Mononuclear cell (primary cell): ENCODE results near the gene OSBP2. TPM values are rescaled to one million over a fixed set of nuclear protein-coding genes. Genes with fewer than 3 reads are reported as not detected.
"Not testable (repeated sequence)": the region's sequence is repeated elsewhere in the genome, so short reads cannot be mapped to it uniquely, and the experiment has no call there.

Source experiments
- H3K27me3 ChIP-seq: 2 replicates; pipeline ENCODE4 v1.6.0; 2011; ENCODE audit warnings: low read length, control low read depth; ENCODE audit not compliant: insufficient read depth
- H3K4me1 ChIP-seq: 2 replicates; pipeline ENCODE4 v1.5.1; 2011; ENCODE audit warnings: mild to moderate bottlenecking, low read length, control low read depth; ENCODE audit not compliant: insufficient read depth
- H3K4me3 ChIP-seq: 2 replicates; pipeline ENCODE4 v1.5.1; 2011; ENCODE audit warnings: mild to moderate bottlenecking, low read length, moderate library complexity
- H3K9me3 ChIP-seq: 2 replicates; pipeline ENCODE4 v1.5.1; 2011; ENCODE audit warnings: low read depth, mild to moderate bottlenecking, control low read depth, low read length
- total RNA-seq: library from RNA; depleted of rRNA; stranded (reverse); fragments of >200 nt; gene quantifications from one replicate; pipeline ENCODE4 v1.2.3, GENCODE V29; 2012

The OSBP2 gene
- total RNA-seq, 1 donor = 3.1 TPM

GRCh38 chr22:30667494-30668385 is 26.9 kb upstream of the OSBP2 start, which contains the start of gene DUSP18:
TSS of gene DUSP18 (minus strand) at chr22:30667875. CDS start at chr22:30664003, 3,872 bp downstream.
- peaks cover 19% of the 10 kb centered on the region for H3K4me1 ChIP-seq
- peak within 1 kb of the TSS; percentile 60 for H3K4me3 ChIP-seq
- no peaks in the 10 kb centered on the region for H3K9me3 ChIP-seq
- H3K27me3 ChIP-seq = no peaks in the 10 kb centered on the region

DNA sequence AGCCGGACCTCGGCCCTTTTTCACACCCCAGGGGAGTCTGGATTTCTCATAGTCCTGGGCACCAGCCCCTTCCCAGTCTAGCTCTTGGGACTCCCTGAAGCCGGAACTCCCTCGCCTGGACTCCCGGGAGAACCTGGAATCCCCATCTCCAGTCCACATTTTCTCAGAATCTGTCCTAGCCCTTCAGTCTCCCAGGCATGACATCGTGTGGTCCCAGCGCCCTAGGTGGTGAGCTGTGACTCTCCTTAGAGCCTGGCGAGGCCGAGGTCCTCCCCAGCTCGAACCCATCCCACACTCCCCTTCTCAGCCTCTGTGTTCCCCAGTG is 26.3 kb upstream of the OSBP2 start:
- H3K27me3 ChIP-seq = no peaks in the 10 kb centered on the region
- peaks cover 19% of the 10 kb centered on the region for H3K4me1 ChIP-seq
- peak overlapping the region; percentile 60 for H3K4me3 ChIP-seq

GRCh38 chr22:30671071-30671470 is 23.6 kb upstream of the OSBP2 start:
- no peaks in the 10 kb centered on the region for H3K27me3 ChIP-seq
- H3K9me3 ChIP-seq = no peaks in the 10 kb centered on the region
- H3K4me1 ChIP-seq = peaks cover 17% of the 10 kb centered on the region
- H3K4me3 ChIP-seq = no peak overlapping the region

More for the DNA sequence above, 26.3 kb upstream of the OSBP2 start:
- H3K9me3 ChIP-seq = no peaks in the 10 kb centered on the region

GRCh38 chr22:30673136-30673535 is 21.5 kb upstream of the OSBP2 start:
- H3K27me3 ChIP-seq = no peaks in the 10 kb centered on the region
- no peaks in the 10 kb centered on the region for H3K9me3 ChIP-seq
- peaks cover 3% of the 10 kb centered on the region for H3K4me1 ChIP-seq
- H3K4me3 ChIP-seq = no peak overlapping the region

GRCh38 chr22:30674482-30674881 is 20.2 kb upstream of the OSBP2 start:
- H3K4me1 ChIP-seq = no peaks in the 10 kb centered on the region
- H3K4me3 ChIP-seq = no peak overlapping the region
- no peaks in the 10 kb centered on the region for H3K27me3 ChIP-seq
- H3K9me3 ChIP-seq = no peaks in the 10 kb centered on the region

GRCh38 chr22:30675436-30675835 is 19.2 kb upstream of the OSBP2 start:
- Histone ChIP-seq H3K4me3 (no peak overlapping the region), H3K4me1 (no peaks in the 10 kb centered on the region), H3K27me3 (no peaks in the 10 kb centered on the region), H3K9me3 (no peaks in the 10 kb centered on the region)

DNA sequence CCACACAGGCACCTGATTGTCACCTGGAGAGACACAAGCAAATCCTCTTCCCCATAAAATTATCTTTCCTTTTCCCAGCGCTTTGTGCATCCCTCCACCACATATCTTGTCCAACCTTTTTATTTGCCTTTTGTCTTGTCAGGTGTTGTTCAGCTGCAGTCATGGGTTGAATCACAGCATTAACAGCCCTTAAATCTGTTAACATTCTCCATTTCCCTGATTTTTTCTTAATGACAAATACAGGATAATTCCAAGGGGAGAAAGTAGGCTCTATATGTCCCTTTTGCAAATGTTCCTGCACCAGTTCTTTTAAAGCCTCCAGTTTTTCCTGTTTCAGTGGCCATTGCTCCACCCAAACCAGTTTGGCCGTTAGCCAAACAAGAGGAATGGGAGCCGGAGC is 18.1 kb upstream of the OSBP2 start:
- H3K4me3 ChIP-seq, H3K4me1 ChIP-seq, H3K9me3 ChIP-seq, H3K27me3 ChIP-seq: not testable (repeated sequence)

GRCh38 chr22:30679895-30680690 is 14.6 kb upstream of the OSBP2 start:
- H3K9me3 ChIP-seq, H3K27me3 ChIP-seq, H3K4me1 ChIP-seq, H3K4me3 ChIP-seq: not testable (repeated sequence)

DNA sequence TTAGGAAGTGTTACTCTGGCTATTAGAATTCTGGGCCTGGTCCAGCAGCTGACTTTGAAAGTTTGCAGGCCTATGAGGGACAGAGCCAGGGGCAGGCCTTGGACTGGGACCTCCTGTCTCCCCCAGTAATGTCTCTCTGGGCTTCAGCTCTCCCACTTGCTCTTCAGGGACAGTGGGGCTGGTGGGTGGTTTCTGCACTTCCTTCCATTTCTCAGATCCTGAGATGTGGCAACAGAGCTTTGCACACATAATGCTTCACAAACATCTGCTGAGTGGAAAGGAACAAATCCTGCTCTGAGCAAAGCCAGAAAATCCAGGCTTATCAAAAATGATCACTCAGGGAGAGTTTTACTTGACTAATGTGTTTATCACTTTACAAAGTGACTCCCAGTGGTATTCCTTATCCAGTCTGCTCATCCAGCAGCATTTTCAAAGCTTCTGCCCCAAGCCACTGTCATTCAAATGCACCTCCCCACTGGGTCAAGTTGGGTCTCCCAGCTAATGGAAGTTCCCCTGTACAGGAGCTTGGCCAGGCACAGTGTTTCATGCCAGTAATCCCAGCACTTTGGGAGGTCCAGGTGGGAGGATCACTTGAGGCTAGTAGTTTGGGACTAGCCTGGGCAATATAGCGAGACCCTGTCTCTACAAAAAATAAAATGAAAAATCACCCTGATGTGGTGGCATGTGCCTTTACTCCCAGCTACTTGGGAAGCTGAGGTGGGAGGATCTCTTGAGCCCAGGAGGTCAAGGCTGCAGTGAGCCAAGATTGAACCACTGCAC is 13.5 kb upstream of the OSBP2 start:
- Histone ChIP-seq H3K9me3 (no peaks in the 10 kb centered on the region), H3K4me1 (peaks cover 5% of the 10 kb centered on the region), H3K4me3 (no peak overlapping the region), H3K27me3 (no peaks in the 10 kb centered on the region)

DNA sequence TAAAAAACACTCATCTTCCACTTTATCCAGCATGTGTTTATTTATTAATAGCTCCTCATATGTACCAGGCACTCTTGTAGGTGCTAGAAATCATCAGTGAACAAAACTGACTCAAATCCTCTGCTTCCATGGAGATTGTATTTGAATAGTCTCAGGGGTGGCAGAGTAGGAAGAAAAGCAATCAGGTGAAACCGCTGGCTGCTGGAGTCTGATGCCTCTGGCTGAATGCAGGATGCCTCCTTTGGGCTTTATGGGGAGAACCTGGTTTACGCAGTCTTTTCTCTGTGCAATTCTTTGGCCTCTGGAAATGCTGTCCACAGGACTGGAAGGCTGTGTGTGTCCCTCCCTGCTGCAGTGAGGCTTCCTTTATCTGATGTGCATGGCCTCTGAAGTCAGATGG is 12.8 kb upstream of the OSBP2 start:
- H3K27me3 ChIP-seq = no peaks in the 10 kb centered on the region
- H3K9me3 ChIP-seq = no peaks in the 10 kb centered on the region

DNA sequence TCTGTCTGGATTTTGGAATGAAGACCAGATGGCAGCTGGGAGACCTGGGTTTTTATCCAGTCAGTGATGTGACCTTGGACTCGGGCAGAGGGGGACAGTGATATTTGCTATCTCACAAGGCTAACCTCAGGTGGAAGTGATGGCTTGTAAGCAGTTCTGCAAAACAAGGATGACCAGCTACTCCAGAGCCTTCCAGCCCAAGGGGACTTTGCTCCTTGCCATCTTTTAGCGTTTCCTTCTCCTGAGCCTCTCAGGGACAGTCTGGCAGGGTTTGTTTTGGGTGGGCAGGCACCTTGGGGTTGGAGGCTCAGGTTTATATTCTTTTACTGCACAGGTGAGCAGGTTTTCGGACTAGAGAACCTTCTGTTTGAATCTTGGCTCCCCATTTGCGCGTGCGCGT is 9.5 kb upstream of the OSBP2 start:
- no peak overlapping the region for H3K4me3 ChIP-seq
- H3K27me3 ChIP-seq = no peaks in the 10 kb centered on the region
- H3K4me1 ChIP-seq = peaks cover 5% of the 10 kb centered on the region
- H3K9me3 ChIP-seq = no peaks in the 10 kb centered on the region

More for the DNA sequence above, 12.8 kb upstream of the OSBP2 start:
- Histone ChIP-seq H3K4me3 (no peak overlapping the region), H3K4me1 (peaks cover 5% of the 10 kb centered on the region)

DNA sequence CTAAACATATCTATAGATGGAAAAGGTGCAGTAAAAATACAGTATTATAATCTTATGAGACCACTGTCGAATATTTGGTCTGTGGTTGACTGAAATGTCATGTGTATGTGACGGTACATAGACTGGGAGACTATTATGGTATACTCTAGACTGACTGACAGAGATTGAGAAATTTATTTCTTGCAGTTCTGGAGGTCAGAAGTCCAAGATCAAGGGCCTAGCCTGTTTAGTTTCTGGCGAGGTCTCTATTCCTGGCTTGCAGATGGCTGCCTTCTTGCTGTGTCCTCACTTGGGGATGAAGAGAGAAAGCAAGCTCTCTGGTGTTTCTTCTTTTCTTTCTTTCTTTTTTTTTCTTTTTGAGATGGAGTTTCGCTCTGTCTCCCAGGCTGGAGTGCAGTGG is 7.3 kb upstream of the OSBP2 start:
- no peaks in the 10 kb centered on the region for H3K27me3 ChIP-seq
- no peaks in the 10 kb centered on the region for H3K4me1 ChIP-seq
- H3K9me3 ChIP-seq = no peaks in the 10 kb centered on the region
- H3K4me3 ChIP-seq = no peak overlapping the region

DNA sequence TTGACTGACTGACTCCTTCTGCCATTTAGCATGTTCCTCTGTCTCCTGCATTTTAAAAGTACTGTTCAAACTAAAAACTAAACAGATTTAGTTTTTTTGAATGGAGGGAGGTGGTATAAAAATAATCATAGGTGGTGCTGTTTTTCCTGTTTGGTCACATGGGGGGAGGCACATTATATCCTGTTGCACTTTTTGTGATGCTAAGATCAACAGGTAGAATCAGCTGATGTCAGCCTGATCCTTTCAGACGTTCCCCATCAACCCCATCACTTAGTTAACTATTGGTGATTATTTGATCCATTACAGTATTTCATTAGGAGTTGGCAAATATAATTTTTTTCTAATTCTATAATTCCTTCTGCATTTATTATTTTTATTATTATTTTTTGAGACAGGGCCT is 5.1 kb upstream of the OSBP2 start:
- H3K27me3 ChIP-seq = peaks cover 14% of the 10 kb centered on the region
- no peaks in the 10 kb centered on the region for H3K9me3 ChIP-seq
- no peak overlapping the region for H3K4me3 ChIP-seq
- peaks cover 8% of the 10 kb centered on the region for H3K4me1 ChIP-seq

DNA sequence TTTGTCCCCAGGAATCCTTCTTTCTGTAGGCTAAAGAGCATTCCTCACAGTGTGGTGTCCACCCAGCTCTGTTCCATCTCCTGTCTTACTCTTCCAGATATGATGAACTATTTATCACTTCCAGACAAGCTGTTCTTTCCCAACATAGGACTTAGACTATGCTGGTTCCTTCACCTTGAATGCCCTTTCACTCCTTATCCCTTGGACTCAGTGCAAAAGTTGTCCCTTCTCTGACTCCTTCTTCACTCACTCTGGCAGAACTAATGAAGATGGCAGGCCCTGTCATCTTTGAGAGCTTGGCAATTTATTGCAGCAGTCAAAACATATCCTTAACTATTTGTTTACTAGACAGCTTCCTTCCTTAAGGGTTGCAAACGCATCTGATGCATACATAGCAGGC is 3.5 kb upstream of the OSBP2 start:
- H3K4me3 ChIP-seq = no peak overlapping the region
- H3K9me3 ChIP-seq = no peaks in the 10 kb centered on the region
- H3K4me1 ChIP-seq = peaks cover 13% of the 10 kb centered on the region
- peaks cover 28% of the 10 kb centered on the region for H3K27me3 ChIP-seq

GRCh38 chr22:30694171-30694639 is 469 bp upstream of the OSBP2 start:
- H3K9me3 ChIP-seq = no peaks in the 10 kb centered on the region
- peaks cover 13% of the 10 kb centered on the region for H3K4me1 ChIP-seq
- H3K4me3 ChIP-seq = peak overlapping the region; percentile 35
- peaks cover 31% of the 10 kb centered on the region for H3K27me3 ChIP-seq
